Measurements from ENCODE around the gene ZBTB7C.
A peak's percentile ranks its signal among the peaks of the same experiment; 100 is the strongest.

Gene ZBTB7C

DNA sequence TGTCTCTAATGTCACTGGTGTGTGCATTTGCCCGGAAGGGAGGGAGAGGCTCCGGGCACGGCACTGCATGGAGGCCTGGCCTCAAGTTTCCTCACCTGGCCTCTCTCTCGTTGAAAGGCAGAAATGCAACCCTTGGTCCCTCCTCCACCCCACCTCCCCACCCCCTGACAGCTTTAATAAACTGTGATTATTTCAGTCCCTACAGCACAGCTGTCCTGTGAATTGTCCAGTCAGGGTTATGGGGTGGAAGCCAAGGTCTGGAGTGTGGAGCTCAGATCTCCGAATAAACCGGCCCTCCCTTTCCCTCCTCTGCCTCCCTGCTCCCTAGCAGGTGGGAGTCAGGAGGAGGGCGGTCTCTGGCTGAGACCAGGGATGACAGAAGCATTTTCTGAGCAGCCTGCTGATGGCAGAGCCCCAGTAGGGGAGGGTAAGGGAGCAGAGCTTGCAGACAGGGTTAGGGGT is 279.5 kb downstream of the ZBTB7C start:
- TF ChIP-seq, protein P1, sequence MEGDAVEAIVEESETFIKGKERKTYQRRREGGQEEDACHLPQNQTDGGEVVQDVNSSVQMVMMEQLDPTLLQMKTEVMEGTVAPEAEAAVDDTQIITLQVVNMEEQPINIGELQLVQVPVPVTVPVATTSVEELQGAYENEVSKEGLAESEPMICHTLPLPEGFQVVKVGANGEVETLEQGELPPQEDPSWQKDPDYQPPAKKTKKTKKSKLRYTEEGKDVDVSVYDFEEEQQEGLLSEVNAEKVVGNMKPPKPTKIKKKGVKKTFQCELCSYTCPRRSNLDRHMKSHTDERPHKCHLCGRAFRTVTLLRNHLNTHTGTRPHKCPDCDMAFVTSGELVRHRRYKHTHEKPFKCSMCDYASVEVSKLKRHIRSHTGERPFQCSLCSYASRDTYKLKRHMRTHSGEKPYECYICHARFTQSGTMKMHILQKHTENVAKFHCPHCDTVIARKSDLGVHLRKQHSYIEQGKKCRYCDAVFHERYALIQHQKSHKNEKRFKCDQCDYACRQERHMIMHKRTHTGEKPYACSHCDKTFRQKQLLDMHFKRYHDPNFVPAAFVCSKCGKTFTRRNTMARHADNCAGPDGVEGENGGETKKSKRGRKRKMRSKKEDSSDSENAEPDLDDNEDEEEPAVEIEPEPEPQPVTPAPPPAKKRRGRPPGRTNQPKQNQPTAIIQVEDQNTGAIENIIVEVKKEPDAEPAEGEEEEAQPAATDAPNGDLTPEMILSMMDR (IDR thresholded peaks at IDR 0.05; ENCODE audit: extremely low read depth, missing control alignments): no peak
- no peak for DNase-seq (ENCODE audit: low spot score)

DNA sequence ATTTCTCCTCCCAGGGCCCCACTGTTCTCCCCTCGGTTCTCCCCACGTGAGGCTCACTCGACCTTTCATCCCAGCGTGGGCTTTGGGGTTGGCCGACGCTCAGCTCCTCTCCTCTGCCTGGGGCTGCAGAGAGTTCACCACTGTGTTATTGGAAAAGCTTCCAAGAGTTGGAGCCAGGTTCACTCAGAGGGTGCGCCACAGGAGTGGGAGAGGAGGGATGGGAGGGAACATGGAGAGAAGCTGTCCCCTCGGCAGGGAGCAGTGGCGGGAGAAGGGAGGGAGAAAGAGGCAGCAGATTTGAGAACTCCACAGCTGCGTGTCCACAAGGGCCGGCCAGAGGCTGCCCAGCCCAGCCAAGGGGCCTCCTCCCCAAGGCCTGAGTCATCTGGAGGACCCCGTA is 281.6 kb downstream of the ZBTB7C start:
- no peak for DNase-seq (ENCODE audit: low spot score)
- TF ChIP-seq, protein P1 (IDR thresholded peaks at IDR 0.05; ENCODE audit: extremely low read depth, missing control alignments): no peak

DNA sequence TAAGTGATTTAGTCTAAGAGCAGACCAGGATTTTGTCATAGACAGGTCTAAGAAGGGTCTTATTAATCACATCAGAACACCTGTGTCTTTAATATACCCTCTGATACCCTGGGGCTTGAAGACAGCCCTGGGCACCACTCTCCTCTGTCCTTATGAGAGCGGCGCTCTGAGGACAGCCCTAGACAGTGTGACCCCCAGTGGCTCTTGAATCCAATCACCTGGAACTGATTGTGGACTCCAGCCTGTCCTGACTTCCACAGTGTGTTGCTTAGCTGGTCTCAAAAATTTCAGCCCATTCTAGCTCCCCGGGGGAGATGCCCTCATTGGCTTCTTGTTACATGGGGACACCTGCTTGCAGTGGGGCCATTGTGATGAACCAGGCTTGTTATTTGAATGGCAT is 282.9 kb downstream of the ZBTB7C start:
- DNase-seq (ENCODE audit: low spot score): no peak
- TF ChIP-seq, protein P1 (IDR thresholded peaks at IDR 0.05; ENCODE audit: extremely low read depth, missing control alignments): no peak

DNA sequence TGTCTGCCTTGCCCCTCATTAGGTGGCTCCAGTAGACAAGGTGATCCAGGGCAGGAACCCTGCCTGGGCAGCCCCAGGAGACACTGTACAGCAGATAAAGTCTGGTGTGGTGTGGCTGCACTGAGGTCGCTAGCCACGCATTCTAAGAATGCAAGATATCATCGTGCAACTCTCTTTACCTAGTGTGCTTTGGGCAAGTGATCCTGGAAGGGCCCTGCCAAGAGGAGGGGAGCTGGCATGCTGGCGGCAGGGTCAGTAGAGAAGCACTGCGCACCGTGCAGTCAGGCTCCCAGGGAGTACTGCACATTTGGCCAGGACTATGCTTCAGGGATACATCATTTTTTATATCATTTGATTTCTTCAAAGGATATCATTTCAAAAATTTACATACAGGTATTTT is 283.5 kb downstream of the ZBTB7C start:
- TF ChIP-seq, protein P1 (IDR thresholded peaks at IDR 0.05; ENCODE audit: extremely low read depth, missing control alignments): no peak
- DNase-seq (ENCODE audit: low spot score): no peak

DNA sequence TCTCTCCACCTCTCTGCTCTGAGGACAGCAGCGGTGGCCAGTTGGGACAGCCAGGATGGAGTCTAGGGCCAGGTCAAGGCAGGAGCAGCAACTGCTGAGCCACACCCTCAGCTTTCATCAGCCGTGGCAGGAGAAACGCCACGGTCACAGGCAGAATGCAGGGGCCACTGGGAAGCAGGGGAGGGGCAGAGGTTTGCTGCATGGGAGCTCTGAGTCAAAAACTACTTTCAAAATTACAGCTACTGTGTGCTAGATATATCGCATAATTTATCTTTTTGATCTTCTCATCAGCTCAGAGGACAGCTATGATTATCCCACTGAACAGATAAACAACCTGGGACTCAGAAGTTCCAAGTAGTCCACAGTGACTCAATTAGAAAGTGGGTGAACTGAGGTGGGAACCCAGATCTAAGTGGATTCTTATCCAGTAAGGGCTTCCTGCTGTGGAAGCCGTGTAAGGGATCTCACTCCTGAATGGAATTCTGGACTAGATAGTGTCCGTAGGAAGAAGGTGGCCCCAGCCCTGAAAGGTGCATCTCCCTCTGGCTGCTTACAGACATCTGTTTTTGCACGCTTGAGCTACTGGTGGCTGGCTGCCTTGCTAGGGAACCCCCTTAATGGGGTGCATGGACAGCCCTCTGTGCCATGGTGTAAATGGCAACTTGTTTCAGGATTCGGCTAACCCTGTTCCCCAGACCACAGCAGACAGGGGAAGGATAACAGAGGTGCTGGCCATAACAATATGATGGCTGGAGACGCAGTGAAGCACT is 284.1 kb downstream of the ZBTB7C start:
- TF ChIP-seq, protein P1 (IDR thresholded peaks at IDR 0.05; ENCODE audit: extremely low read depth, missing control alignments): no peak
- DNase-seq (ENCODE audit: low spot score): peak; percentile 56

DNA sequence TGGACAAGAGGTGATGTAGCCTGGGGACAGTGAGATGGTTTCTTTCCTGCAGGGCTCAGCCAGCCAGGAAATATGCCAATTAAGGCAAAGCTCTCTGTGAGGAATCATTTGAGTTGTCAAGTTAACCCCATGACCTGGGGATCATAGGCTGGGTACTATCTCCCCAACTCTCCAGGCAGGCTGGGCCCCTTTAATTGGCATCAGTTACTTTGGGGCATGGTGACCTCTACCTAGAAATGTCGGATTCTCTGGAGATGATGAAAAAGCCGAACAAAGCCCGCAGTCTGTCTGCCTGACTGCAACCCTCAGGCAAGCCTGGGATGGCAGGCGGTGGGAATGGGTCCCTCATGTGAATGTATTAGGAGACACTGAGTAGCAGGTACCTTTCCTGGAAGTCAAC is 285.2 kb downstream of the ZBTB7C start:
- TF ChIP-seq, protein P1 (IDR thresholded peaks at IDR 0.05; ENCODE audit: extremely low read depth, missing control alignments): no peak
- no peak for DNase-seq (ENCODE audit: low spot score)

DNA sequence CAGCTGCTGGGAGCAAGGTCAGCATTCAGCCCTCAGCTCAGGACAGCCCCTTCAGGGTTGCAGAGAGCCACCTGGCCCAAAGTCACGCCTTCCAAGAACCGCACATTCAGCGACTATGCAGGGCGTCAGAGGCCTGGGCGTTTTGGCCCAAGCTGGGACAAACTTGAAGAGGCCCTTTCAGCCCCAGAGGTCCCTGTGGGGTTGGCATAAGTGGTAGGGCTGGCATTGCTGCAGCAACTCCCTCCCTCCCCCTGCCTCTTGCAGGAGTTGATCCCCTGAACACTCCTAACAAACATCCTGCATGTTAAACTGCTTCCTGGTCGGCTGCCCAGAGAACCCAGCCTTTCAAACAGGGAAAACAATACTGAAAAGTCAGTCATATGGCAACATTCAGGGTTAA is 285.9 kb downstream of the ZBTB7C start:
- TF ChIP-seq, protein P1 (IDR thresholded peaks at IDR 0.05; ENCODE audit: extremely low read depth, missing control alignments): no peak
- DNase-seq (ENCODE audit: low spot score): no peak
